Measurements from ENCODE around the gene RGS11.

The RGS11 gene

DNA sequence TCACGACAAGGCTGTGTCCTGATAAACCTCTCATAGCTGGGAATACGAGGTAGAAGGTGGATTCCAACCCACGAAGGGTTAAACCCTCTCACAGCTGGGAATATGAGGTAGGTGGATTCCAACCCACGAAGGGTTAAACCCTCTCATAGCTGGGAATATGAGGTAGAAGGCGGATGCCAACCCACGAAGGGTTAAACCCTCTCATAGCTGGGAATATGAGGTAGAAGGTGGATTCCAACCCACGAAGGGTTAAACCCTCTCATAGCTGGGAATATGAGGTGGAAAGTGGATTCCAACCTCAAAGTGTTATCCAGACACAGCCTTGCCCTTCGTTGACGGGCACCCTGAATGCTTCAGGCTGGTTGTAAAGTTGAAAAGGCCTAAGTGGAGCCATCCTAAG, 45.8 kb upstream of the RGS11 start:
- Histone ChIP-seq H3K18ac (ENCODE audit: low read length) (no peak overlapping the region), H3K4me3 (ENCODE audit: low read depth, low read length) (no peak overlapping the region), H3K4ac (ENCODE audit: low read depth, low read length) (no peak overlapping the region), H3K36me3 (ENCODE audit: control insufficient read depth in 1 of 2, insufficient read depth in 2 of 2, low read length in 2 of 2) (peaks cover 13 to 20% of the 10 kb centered on the region in 2 experiments), H2AK5ac (ENCODE audit: low read length) (no peak overlapping the region), H3K4me1 (ENCODE audit: control insufficient read depth in 1 of 2, insufficient read depth in 2 of 2, low read length in 2 of 2) (peaks cover 6 to 8% of the 10 kb centered on the region in 2 experiments), H4K8ac (ENCODE audit: low read depth, low read length) (no peak overlapping the region), H3K4me2 (ENCODE audit: low read length) (no peak overlapping the region), H2BK5ac (ENCODE audit: low read depth, low read length, poor library complexity) (no peak overlapping the region), H3K79me1 (ENCODE audit: low read length) (no peaks in the 10 kb centered on the region), H2BK12ac (ENCODE audit: low read length) (no peak overlapping the region), H3K23ac (ENCODE audit: low read length) (no peak overlapping the region), H4K12ac (ENCODE audit: low read depth, low read length) (no peak overlapping the region), H2BK120ac (ENCODE audit: insufficient read depth, low read length, poor library complexity) (no peak overlapping the region), H3K9me3 (ENCODE audit: insufficient read depth, low read depth, low read length) (peaks cover 2% of the 10 kb centered on the region), H3K27ac (ENCODE audit: low read depth, low read length) (no peak overlapping the region), H3K9ac (ENCODE audit: low read length) (no peak overlapping the region), H3K14ac (ENCODE audit: low read length) (no peak overlapping the region), H3K27me3 (ENCODE audit: insufficient read depth, low read length) (no peaks in the 10 kb centered on the region), H3K79me2 (ENCODE audit: control insufficient read depth, insufficient read depth, low read length, poor library complexity) (no peaks in the 10 kb centered on the region), H2AFZ (ENCODE audit: insufficient read depth, low read length, poor library complexity) (no peak overlapping the region), H4K91ac (ENCODE audit: low read depth, low read length) (no peak overlapping the region)
- DNase-seq = no peak
- no CpG with 5 or more reads among the region's 9 CpGs for WGBS (ENCODE audit: extremely low coverage, insufficient coverage, insufficient read length)

DNA sequence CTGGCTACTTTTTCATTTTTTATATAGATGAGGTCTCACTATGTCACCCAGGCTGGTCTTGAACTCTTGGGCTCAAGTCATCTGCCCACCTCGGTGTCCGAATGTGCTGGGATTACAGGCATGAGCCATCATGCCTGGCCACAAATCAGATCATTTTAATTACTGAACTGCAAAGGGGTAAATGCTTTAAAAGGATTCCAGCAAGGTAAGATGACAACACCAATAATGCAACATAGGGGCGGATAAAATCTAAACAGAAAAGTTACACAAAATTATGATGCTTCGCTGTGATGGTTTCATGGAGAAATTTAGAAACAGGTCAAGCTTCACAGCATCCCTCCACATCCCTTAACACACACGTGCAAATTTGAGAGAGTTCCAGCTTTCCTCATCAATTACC, 44.5 kb upstream of the RGS11 start:
- H4K8ac ChIP-seq (ENCODE audit: low read depth, low read length) = no peak overlapping the region
- H3K27ac ChIP-seq (ENCODE audit: low read depth, low read length) = no peak overlapping the region
- H3K79me2 ChIP-seq (ENCODE audit: control insufficient read depth, insufficient read depth, low read length, poor library complexity) = no peaks in the 10 kb centered on the region
- H3K4me3 ChIP-seq (ENCODE audit: low read depth, low read length) = no peak overlapping the region
- no peak overlapping the region for H2BK120ac ChIP-seq (ENCODE audit: insufficient read depth, low read length, poor library complexity)
- H3K23ac ChIP-seq (ENCODE audit: low read length) = no peak overlapping the region
- peak in 1 of 2 donors; percentile 57 for DNase-seq
- H3K18ac ChIP-seq (ENCODE audit: low read length) = no peak overlapping the region
- H2AFZ ChIP-seq (ENCODE audit: insufficient read depth, low read length, poor library complexity) = no peak overlapping the region
- H4K91ac ChIP-seq (ENCODE audit: low read depth, low read length) = no peak overlapping the region
- no peak overlapping the region for H2BK12ac ChIP-seq (ENCODE audit: low read length)
- peaks cover 10 to 17% of the 10 kb centered on the region in 2 experiments for H3K36me3 ChIP-seq (ENCODE audit: control insufficient read depth in 1 of 2, insufficient read depth in 2 of 2, low read length in 2 of 2)
- H2BK5ac ChIP-seq (ENCODE audit: low read depth, low read length, poor library complexity) = no peak overlapping the region
- WGBS (ENCODE audit: extremely low coverage, insufficient coverage, insufficient read length) = no CpG with 5 or more reads among the region's 5 CpGs
- H3K4me2 ChIP-seq (ENCODE audit: low read length) = no peak overlapping the region
- H2AK5ac ChIP-seq (ENCODE audit: low read length) = no peak overlapping the region
- peaks cover 2% of the 10 kb centered on the region for H3K9me3 ChIP-seq (ENCODE audit: insufficient read depth, low read depth, low read length)
- peaks cover 6 to 8% of the 10 kb centered on the region in 2 experiments for H3K4me1 ChIP-seq (ENCODE audit: control insufficient read depth in 1 of 2, insufficient read depth in 2 of 2, low read length in 2 of 2)
- no peaks in the 10 kb centered on the region for H3K27me3 ChIP-seq (ENCODE audit: insufficient read depth, low read length)
- no peak overlapping the region for H3K9ac ChIP-seq (ENCODE audit: low read length)
- H3K4ac ChIP-seq (ENCODE audit: low read depth, low read length) = no peak overlapping the region
- H3K79me1 ChIP-seq (ENCODE audit: low read length) = no peaks in the 10 kb centered on the region
- H4K12ac ChIP-seq (ENCODE audit: low read depth, low read length) = no peak overlapping the region
- no peak overlapping the region for H3K14ac ChIP-seq (ENCODE audit: low read length)

DNA sequence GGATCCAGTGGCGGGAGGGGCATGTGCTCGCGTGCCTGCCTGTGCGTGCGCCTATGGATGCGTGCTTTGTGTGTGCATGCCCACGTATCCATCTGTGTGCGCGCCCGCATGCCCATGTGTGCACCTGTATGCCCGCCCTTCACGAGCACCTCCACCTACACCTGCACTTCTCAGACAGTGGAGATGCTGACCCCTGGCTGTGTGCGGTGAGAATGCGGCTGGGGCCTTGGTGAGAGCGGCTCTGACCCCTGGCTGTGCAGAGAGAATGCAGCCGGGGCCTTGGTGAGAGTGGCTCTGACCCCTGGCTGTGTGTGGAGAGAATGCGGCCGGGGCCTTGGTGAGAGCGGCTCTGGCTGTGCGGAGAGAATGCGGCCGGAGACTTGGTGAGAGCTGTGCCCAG, 42.9 kb upstream of the RGS11 start:
- no peak overlapping the region for H2AFZ ChIP-seq (ENCODE audit: insufficient read depth, low read length, poor library complexity)
- H3K4ac ChIP-seq (ENCODE audit: low read depth, low read length) = no peak overlapping the region
- no peak overlapping the region for H3K4me3 ChIP-seq (ENCODE audit: low read depth, low read length)
- H4K91ac ChIP-seq (ENCODE audit: low read depth, low read length) = no peak overlapping the region
- H3K79me2 ChIP-seq (ENCODE audit: control insufficient read depth, insufficient read depth, low read length, poor library complexity) = no peaks in the 10 kb centered on the region
- WGBS (ENCODE audit: extremely low coverage, insufficient coverage, insufficient read length) = no CpG with 5 or more reads among the region's 22 CpGs
- no peak overlapping the region for H3K18ac ChIP-seq (ENCODE audit: low read length)
- H3K23ac ChIP-seq (ENCODE audit: low read length) = no peak overlapping the region
- no peak overlapping the region for H3K14ac ChIP-seq (ENCODE audit: low read length)
- H3K4me2 ChIP-seq (ENCODE audit: low read length) = no peak overlapping the region
- H3K79me1 ChIP-seq (ENCODE audit: low read length) = no peaks in the 10 kb centered on the region
- H4K8ac ChIP-seq (ENCODE audit: low read depth, low read length) = no peak overlapping the region
- no peak overlapping the region for H2AK5ac ChIP-seq (ENCODE audit: low read length)
- no peak overlapping the region for H3K9ac ChIP-seq (ENCODE audit: low read length)
- H2BK5ac ChIP-seq (ENCODE audit: low read depth, low read length, poor library complexity) = no peak overlapping the region
- no peak for DNase-seq
- no peaks in the 10 kb centered on the region for H3K9me3 ChIP-seq (ENCODE audit: insufficient read depth, low read depth, low read length)
- no peaks in the 10 kb centered on the region for H3K27me3 ChIP-seq (ENCODE audit: insufficient read depth, low read length)
- peaks cover 6 to 8% of the 10 kb centered on the region in 2 experiments for H3K4me1 ChIP-seq (ENCODE audit: control insufficient read depth in 1 of 2, insufficient read depth in 2 of 2, low read length in 2 of 2)
- H2BK120ac ChIP-seq (ENCODE audit: insufficient read depth, low read length, poor library complexity) = no peak overlapping the region
- H3K36me3 ChIP-seq (ENCODE audit: control insufficient read depth in 1 of 2, insufficient read depth in 2 of 2, low read length in 2 of 2) = peaks cover 15 to 25% of the 10 kb centered on the region in 2 experiments
- no peak overlapping the region for H2BK12ac ChIP-seq (ENCODE audit: low read length)
- H3K27ac ChIP-seq (ENCODE audit: low read depth, low read length) = no peak overlapping the region
- no peak overlapping the region for H4K12ac ChIP-seq (ENCODE audit: low read depth, low read length)

DNA sequence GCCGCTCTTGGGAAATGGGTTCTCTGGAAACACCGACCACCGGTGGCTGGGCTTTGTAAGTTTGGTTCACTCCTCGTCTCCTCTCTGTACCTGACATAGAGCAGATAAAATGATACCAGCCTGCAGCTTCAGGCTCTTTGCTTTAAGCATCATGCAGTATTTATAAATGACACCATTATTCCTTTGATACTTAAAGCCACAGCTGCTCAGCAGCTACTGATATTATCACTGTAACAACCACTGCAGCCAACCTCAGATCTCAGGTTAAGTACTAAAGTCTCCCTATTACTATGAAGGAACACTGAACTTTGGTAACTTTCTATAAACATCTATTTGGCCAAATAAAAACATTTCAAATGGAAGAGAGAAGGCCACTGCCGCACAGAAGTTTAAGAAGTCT, 41.8 kb upstream of the RGS11 start:
- Histone ChIP-seq H2AK5ac (ENCODE audit: low read length) (no peak overlapping the region), H3K36me3 (ENCODE audit: control insufficient read depth in 1 of 2, insufficient read depth in 2 of 2, low read length in 2 of 2) (peaks cover 24 to 34% of the 10 kb centered on the region in 2 experiments), H3K4me2 (ENCODE audit: low read length) (no peak overlapping the region), H2BK5ac (ENCODE audit: low read depth, low read length, poor library complexity) (no peak overlapping the region), H4K12ac (ENCODE audit: low read depth, low read length) (no peak overlapping the region), H3K4ac (ENCODE audit: low read depth, low read length) (no peak overlapping the region), H3K27me3 (ENCODE audit: insufficient read depth, low read length) (no peaks in the 10 kb centered on the region), H3K14ac (ENCODE audit: low read length) (no peak overlapping the region), H3K18ac (ENCODE audit: low read length) (no peak overlapping the region), H3K79me1 (ENCODE audit: low read length) (no peaks in the 10 kb centered on the region), H3K9me3 (ENCODE audit: insufficient read depth, low read depth, low read length) (no peaks in the 10 kb centered on the region), H2BK120ac (ENCODE audit: insufficient read depth, low read length, poor library complexity) (no peak overlapping the region), H3K4me1 (ENCODE audit: control insufficient read depth in 1 of 2, insufficient read depth in 2 of 2, low read length in 2 of 2) (peaks cover 6 to 8% of the 10 kb centered on the region in 2 experiments), H4K91ac (ENCODE audit: low read depth, low read length) (no peak overlapping the region), H3K4me3 (ENCODE audit: low read depth, low read length) (peak overlapping the region; percentile 32), H2BK12ac (ENCODE audit: low read length) (no peak overlapping the region), H3K27ac (ENCODE audit: low read depth, low read length) (no peak overlapping the region), H4K8ac (ENCODE audit: low read depth, low read length) (no peak overlapping the region), H2AFZ (ENCODE audit: insufficient read depth, low read length, poor library complexity) (no peak overlapping the region), H3K23ac (ENCODE audit: low read length) (no peak overlapping the region), H3K79me2 (ENCODE audit: control insufficient read depth, insufficient read depth, low read length, poor library complexity) (no peaks in the 10 kb centered on the region), H3K9ac (ENCODE audit: low read length) (no peak overlapping the region)
- DNase-seq = no peak
- no CpG with 5 or more reads among the region's 5 CpGs for WGBS (ENCODE audit: extremely low coverage, insufficient coverage, insufficient read length)
